NK-92 treated with Interleukin-12 subunit alpha and Interleukin-12 subunit beta, amount 100 ng/mL, for 24 hours (cell line): Measurements from ENCODE around the gene HS6ST1.

Source experiments
- DNase-seq: peaks from one replicate; lab custom pipeline; 2025; lab: John Stamatoyannopoulos, UW

The HS6ST1 gene

GRCh38 chr2:128298286-128298685 is 20.4 kb downstream of the HS6ST1 start:
- DNase-seq = no peak

- DNase-seq = no peak
Measured at GRCh38 chr2:128293870-128294455, 24.7 kb downstream of the HS6ST1 start.

- no peak for DNase-seq
Measured at GRCh38 chr2:128293426-128293755, 25.3 kb downstream of the HS6ST1 start.

- no peak for DNase-seq
Measured at GRCh38 chr2:128292599-128293425, 25.9 kb downstream of the HS6ST1 start.

GRCh38 chr2:128291844-128292598 is 26.6 kb downstream of the HS6ST1 start:
- DNase-seq = no peak

GRCh38 chr2:128291161-128291843 is 27.4 kb downstream of the HS6ST1 start:
- DNase-seq = no peak

- no peak for DNase-seq
Measured at GRCh38 chr2:128290356-128290755, 28.3 kb downstream of the HS6ST1 start.

- no peak for DNase-seq
Measured at GRCh38 chr2:128289439-128289838, 29.2 kb downstream of the HS6ST1 start.

GRCh38 chr2:128288781-128289180 is 29.9 kb downstream of the HS6ST1 start:
- DNase-seq = no peak

- no peak for DNase-seq
Measured at GRCh38 chr2:128287780-128288735, 30.6 kb downstream of the HS6ST1 start.

GRCh38 chr2:128286905-128287779 is 31.5 kb downstream of the HS6ST1 start:
- DNase-seq = no peak

- no peak for DNase-seq
Measured at GRCh38 chr2:128286011-128286721, 32.5 kb downstream of the HS6ST1 start.

GRCh38 chr2:128285329-128285931 is 33.2 kb downstream of the HS6ST1 start:
- no peak for DNase-seq

- no peak for DNase-seq
Measured at GRCh38 chr2:128284841-128285240, 33.8 kb downstream of the HS6ST1 start.

- DNase-seq = no peak
Measured at GRCh38 chr2:128284037-128284441, 34.6 kb downstream of the HS6ST1 start.

- DNase-seq = no peak
Measured at GRCh38 chr2:128282976-128283810, 35.5 kb downstream of the HS6ST1 start.

GRCh38 chr2:128282246-128282975 is 36.3 kb downstream of the HS6ST1 start:
- no peak for DNase-seq

GRCh38 chr2:128281852-128282245 is 36.8 kb downstream of the HS6ST1 start:
- DNase-seq = no peak
